ENCODE measurements around the gene DPCD. TPM values are rescaled to one million over a fixed set of nuclear protein-coding genes. Genes with fewer than 3 reads are reported as not detected.

The DPCD gene
- total and polyA plus RNA-seq, 4 donors = 5.1 to 6.9 (median 5.6) TPM

DNA sequence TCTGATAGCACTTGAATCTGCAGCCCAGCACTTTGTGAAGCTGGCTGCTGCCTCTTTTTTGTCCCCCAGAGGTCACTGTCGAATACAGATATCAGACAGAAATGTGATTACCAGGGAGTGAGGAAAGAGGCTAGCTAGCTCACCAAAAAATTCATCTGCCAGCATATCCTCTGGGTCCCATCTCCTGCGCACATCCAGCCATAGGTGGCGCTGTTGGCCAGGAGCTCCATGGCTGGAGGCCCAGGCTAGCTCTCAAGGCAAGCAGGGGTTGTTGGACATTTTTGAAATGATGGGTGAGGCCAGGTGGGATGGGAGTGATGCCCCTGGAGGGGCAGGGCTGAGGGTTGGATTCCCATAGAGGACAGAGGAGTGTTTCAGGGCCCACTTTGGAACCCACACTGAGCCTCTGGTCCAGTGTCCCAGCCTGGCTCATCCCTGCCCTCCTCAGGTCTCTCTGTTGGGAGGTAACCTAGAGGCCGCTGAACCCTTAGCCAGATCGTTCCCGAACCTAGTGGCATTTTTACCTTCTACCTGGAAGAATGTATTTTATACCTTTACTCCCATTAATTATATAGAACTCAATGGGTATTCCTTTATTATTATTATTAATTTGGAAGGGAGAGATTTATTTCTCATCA, 14.8 kb downstream of the DPCD start:
- Histone ChIP-seq H3K9ac (ENCODE audit: low read depth in 1 of 2, low read length in 2 of 2) (no peak overlapping the region), H3K27me3 (ENCODE audit: control insufficient read depth in 4 of 4, insufficient read depth in 4 of 4, low read length in 3 of 4) (no peaks in the 10 kb centered on the region), H3K27ac (ENCODE audit: low read depth in 1 of 2, low read length in 2 of 2) (no peak overlapping the region), H3K9me3 (ENCODE audit: control insufficient read depth in 4 of 4, low read length in 3 of 4) (no peaks in the 10 kb centered on the region), H3K4me1 (ENCODE audit: control insufficient read depth in 4 of 4, insufficient read depth in 4 of 4, low read length in 3 of 4) (no peaks in the 10 kb centered on the region), H3K36me3 (ENCODE audit: control insufficient read depth in 4 of 4, insufficient read depth in 3 of 4, low read depth in 1 of 4, low read length in 3 of 4) (peaks cover 0 to 10% (median 4%) of the 10 kb centered on the region in 4 donors), H3K4me3 (ENCODE audit: low read depth in 1 of 3, low read length in 3 of 3) (no peak overlapping the region)
- DNase-seq (ENCODE audit: low spot score) = peak; percentile 76
- TF ChIP-seq SP1 (IDR thresholded peaks at IDR 0.05) = no peak
- peak; percentile 32 for TF ChIP-seq YY1 (IDR thresholded peaks at IDR 0.05)
- peak; percentile 85 to 91 for TF ChIP-seq RAD21 (IDR thresholded peaks at IDR 0.05)
- TF ChIP-seq NR2F2 (IDR thresholded peaks at IDR 0.05) = no peak
- TF ChIP-seq RXRA (IDR thresholded peaks at IDR 0.05) = peak; percentile 42 to 72
- TF ChIP-seq EGR1 (IDR thresholded peaks at IDR 0.05; ENCODE audit: low read depth in 2 of 2) = no peak
- TF ChIP-seq, protein P1, sequence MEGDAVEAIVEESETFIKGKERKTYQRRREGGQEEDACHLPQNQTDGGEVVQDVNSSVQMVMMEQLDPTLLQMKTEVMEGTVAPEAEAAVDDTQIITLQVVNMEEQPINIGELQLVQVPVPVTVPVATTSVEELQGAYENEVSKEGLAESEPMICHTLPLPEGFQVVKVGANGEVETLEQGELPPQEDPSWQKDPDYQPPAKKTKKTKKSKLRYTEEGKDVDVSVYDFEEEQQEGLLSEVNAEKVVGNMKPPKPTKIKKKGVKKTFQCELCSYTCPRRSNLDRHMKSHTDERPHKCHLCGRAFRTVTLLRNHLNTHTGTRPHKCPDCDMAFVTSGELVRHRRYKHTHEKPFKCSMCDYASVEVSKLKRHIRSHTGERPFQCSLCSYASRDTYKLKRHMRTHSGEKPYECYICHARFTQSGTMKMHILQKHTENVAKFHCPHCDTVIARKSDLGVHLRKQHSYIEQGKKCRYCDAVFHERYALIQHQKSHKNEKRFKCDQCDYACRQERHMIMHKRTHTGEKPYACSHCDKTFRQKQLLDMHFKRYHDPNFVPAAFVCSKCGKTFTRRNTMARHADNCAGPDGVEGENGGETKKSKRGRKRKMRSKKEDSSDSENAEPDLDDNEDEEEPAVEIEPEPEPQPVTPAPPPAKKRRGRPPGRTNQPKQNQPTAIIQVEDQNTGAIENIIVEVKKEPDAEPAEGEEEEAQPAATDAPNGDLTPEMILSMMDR (IDR thresholded peaks at IDR 0.05; ENCODE audit: low read depth, low read length, missing input control) = peak; percentile 78
- TF ChIP-seq JUND (IDR thresholded peaks at IDR 0.05) = no peak
- no peak for TF ChIP-seq HNF4G (IDR thresholded peaks at IDR 0.05)
- TF ChIP-seq FOXA2 (IDR thresholded peaks at IDR 0.05) = peak; percentile 5
- TF ChIP-seq, protein P2, sequence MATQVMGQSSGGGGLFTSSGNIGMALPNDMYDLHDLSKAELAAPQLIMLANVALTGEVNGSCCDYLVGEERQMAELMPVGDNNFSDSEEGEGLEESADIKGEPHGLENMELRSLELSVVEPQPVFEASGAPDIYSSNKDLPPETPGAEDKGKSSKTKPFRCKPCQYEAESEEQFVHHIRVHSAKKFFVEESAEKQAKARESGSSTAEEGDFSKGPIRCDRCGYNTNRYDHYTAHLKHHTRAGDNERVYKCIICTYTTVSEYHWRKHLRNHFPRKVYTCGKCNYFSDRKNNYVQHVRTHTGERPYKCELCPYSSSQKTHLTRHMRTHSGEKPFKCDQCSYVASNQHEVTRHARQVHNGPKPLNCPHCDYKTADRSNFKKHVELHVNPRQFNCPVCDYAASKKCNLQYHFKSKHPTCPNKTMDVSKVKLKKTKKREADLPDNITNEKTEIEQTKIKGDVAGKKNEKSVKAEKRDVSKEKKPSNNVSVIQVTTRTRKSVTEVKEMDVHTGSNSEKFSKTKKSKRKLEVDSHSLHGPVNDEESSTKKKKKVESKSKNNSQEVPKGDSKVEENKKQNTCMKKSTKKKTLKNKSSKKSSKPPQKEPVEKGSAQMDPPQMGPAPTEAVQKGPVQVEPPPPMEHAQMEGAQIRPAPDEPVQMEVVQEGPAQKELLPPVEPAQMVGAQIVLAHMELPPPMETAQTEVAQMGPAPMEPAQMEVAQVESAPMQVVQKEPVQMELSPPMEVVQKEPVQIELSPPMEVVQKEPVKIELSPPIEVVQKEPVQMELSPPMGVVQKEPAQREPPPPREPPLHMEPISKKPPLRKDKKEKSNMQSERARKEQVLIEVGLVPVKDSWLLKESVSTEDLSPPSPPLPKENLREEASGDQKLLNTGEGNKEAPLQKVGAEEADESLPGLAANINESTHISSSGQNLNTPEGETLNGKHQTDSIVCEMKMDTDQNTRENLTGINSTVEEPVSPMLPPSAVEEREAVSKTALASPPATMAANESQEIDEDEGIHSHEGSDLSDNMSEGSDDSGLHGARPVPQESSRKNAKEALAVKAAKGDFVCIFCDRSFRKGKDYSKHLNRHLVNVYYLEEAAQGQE (IDR thresholded peaks at IDR 0.05) = no peak
- WGBS = 30% methylated on average over 6 of the region's 6 CpGs

DNA sequence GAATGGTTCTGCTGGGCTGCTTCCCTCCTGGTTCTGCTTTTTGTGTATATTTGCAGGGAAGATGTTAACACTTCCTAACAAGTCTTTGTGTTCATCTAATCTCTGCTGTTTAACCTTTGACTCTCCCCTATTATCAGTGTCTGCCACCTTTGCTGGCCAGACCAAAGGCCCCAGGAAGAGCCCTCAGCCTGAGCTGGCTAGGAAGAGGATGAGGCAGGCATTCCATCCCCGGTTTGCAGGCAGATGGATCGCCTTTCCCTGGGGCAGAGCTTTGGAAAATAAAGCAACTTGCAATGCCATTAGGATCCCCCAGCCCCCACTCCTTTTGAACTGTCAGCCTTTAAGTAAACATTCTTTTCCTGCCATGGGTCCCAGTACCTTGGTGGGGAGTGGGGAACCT, 19.0 kb downstream of the DPCD start:
- no peaks in the 10 kb centered on the region for H3K9me3 ChIP-seq (ENCODE audit: control insufficient read depth in 4 of 4, low read length in 3 of 4)
- TF ChIP-seq HNF4A (conservative IDR thresholded peaks at IDR 0.05) (no peak), RXRA (IDR thresholded peaks at IDR 0.05) (no peak), TAF1 (conservative IDR thresholded peaks at IDR 0.05) (no peak), GABPA (IDR thresholded peaks at IDR 0.05 in 1 of 2, conservative IDR thresholded peaks at IDR 0.05 in 1 of 2) (no peak), YY1 (IDR thresholded peaks at IDR 0.05) (no peak), NR2F2 (IDR thresholded peaks at IDR 0.05) (no peak), FOXA2 (IDR thresholded peaks at IDR 0.05) (no peak), HNF4G (IDR thresholded peaks at IDR 0.05) (no peak), JUND (IDR thresholded peaks at IDR 0.05) (no peak), FOXA1 (IDR thresholded peaks at IDR 0.05) (no peak)
- H3K9ac ChIP-seq (ENCODE audit: low read depth in 1 of 2, low read length in 2 of 2) = no peak overlapping the region
- 65% methylated on average over 2 of the region's 2 CpGs for WGBS
- peaks cover 3 to 44% (median 26%) of the 10 kb centered on the region in 4 donors for H3K36me3 ChIP-seq (ENCODE audit: control insufficient read depth in 4 of 4, insufficient read depth in 3 of 4, low read depth in 1 of 4, low read length in 3 of 4)
- H3K4me3 ChIP-seq (ENCODE audit: low read depth in 1 of 3, low read length in 3 of 3) = no peak overlapping the region
- no peak overlapping the region for H3K27ac ChIP-seq (ENCODE audit: low read depth in 1 of 2, low read length in 2 of 2)
- no peaks in the 10 kb centered on the region for H3K4me1 ChIP-seq (ENCODE audit: control insufficient read depth in 4 of 4, insufficient read depth in 4 of 4, low read length in 3 of 4)
- H3K27me3 ChIP-seq (ENCODE audit: control insufficient read depth in 4 of 4, insufficient read depth in 4 of 4, low read length in 3 of 4) = no peaks in the 10 kb centered on the region
- DNase-seq (ENCODE audit: low spot score) = no peak

Measured in liver (tissue), 9 donors.